HG03025 (cell line): Measurements from ENCODE around the gene CLEC9A.
"Not testable (repeated sequence)": the region's sequence is repeated elsewhere in the genome, so short reads cannot be mapped to it uniquely, and the experiment has no call there.

ENCODE experiments used
- ATAC-seq: cut with Tn5 transposase; IDR thresholded peaks from one replicate; pipeline ENCODE4 v1.9.1; 2021; ENCODE audit warnings: mild to moderate bottlenecking, moderate library complexity; ENCODE audit not compliant: unreplicated experiment, low FRiP score

CLEC9A gene

GRCh38 chr12:10030446-10030845 lies at the start of gene CLEC9A:
CLEC9A (plus strand) TSS chr12:10030682; CDS start chr12:10052688, 22,006 bp downstream.
- ATAC-seq: no peak

- ATAC-seq: no peak
Observed at GRCh38 chr12:9991876-9992275, 38.6 kb upstream of the CLEC9A start.

- ATAC-seq: no peak
Observed at GRCh38 chr12:9992296-9992695, 38.2 kb upstream of the CLEC9A start.

- ATAC-seq: no peak
Observed at GRCh38 chr12:9999016-9999415, 31.5 kb upstream of the CLEC9A start, which contains the start of gene CLEC1B. CLEC1B (minus strand) TSS chr12:9999121; CDS start chr12:9999100, 21 bp downstream.

- no peak for ATAC-seq
Observed at GRCh38 chr12:10001171-10001776, 29.2 kb upstream of the CLEC9A start.

GRCh38 chr12:10012630-10013330 lies 17.7 kb upstream of the CLEC9A start:
- no peak for ATAC-seq

GRCh38 chr12:10015450-10015849 lies 15.0 kb upstream of the CLEC9A start:
- ATAC-seq: no peak

- no peak for ATAC-seq
Observed at GRCh38 chr12:10016881-10017280, 13.6 kb upstream of the CLEC9A start.

GRCh38 chr12:10018386-10018785 lies 12.1 kb upstream of the CLEC9A start:
- no peak for ATAC-seq

- ATAC-seq: no peak
Observed at GRCh38 chr12:10021342-10021741, 9.1 kb upstream of the CLEC9A start.

- ATAC-seq: no peak
Observed at GRCh38 chr12:10025236-10025635, 5.2 kb upstream of the CLEC9A start.

GRCh38 chr12:10026666-10027065 lies 3.8 kb upstream of the CLEC9A start:
- not testable (repeated sequence) for ATAC-seq

GRCh38 chr12:10027311-10027710 lies 3.2 kb upstream of the CLEC9A start:
- no peak for ATAC-seq

- ATAC-seq: no peak
Observed at GRCh38 chr12:10027721-10028120, 2.8 kb upstream of the CLEC9A start.

- ATAC-seq: no peak
Observed at GRCh38 chr12:10031321-10031720, 839 bp downstream of the CLEC9A start.

- ATAC-seq: no peak
Observed at GRCh38 chr12:10031771-10032175, 1.3 kb downstream of the CLEC9A start.

GRCh38 chr12:10033783-10034545 lies 3.5 kb downstream of the CLEC9A start:
- ATAC-seq: no peak

- ATAC-seq: no peak
Observed at GRCh38 chr12:10042167-10042566, 11.7 kb downstream of the CLEC9A start.

GRCh38 chr12:10048526-10048925 lies 18.0 kb downstream of the CLEC9A start:
- ATAC-seq: no peak

GRCh38 chr12:10052193-10052913 lies 21.9 kb downstream of the CLEC9A start:
- no peak for ATAC-seq

GRCh38 chr12:10058387-10058786 lies 27.9 kb downstream of the CLEC9A start:
- ATAC-seq: no peak
